HepG2 (cell line): ENCODE data around the gene COMMD10. TPM values are rescaled to one million over a fixed set of nuclear protein-coding genes. Genes with fewer than 3 reads are reported as not detected.

Experiments
- AGO2 ChIP-seq: fragments of 200-400 bp; formaldehyde crosslinking; optimal IDR thresholded peaks from 2 replicates; pipeline ENCODE3; 2017; ENCODE audit warnings: mild to moderate bottlenecking, low read depth, low read length, moderate library complexity
- HOXA7 ChIP-seq: sonication (generic); formaldehyde crosslinking; IDR thresholded peaks from 2 replicates; pipeline ENCODE4 v1.8.1; 2022; ENCODE audit warnings: mild to moderate bottlenecking, missing genetic modification reagents, moderate library complexity
- MTERF4 ChIP-seq: sonication (generic); formaldehyde crosslinking; IDR thresholded peaks from 2 replicates; pipeline ENCODE4 v1.8.0; 2023; ENCODE audit warnings: mild to moderate bottlenecking, missing genetic modification reagents
- NBN ChIP-seq: fragments of 450-650 bp; conservative IDR thresholded peaks from 2 replicates; pipeline ENCODE4 v1.6.1; 2017
- NR2C2 ChIP-seq: sonication (generic); formaldehyde crosslinking; IDR thresholded peaks from 2 replicates; pipeline ENCODE4 v1.4.0; 2020; ENCODE audit warnings: missing genetic modification reagents, mild to moderate bottlenecking, moderate library complexity, borderline replicate concordance
- PHB2 ChIP-seq: fragments of 450-650 bp; IDR thresholded peaks from 2 replicates; pipeline ENCODE4 v1.6.1; 2018; ENCODE audit not compliant: partially characterized antibody
- PHF8 ChIP-seq: sonication (generic); formaldehyde crosslinking; IDR thresholded peaks from 2 replicates; pipeline ENCODE4 v1.5.0; 2020; ENCODE audit warnings: missing genetic modification reagents
- RXRB ChIP-seq: IDR thresholded peaks from 2 replicates; pipeline ENCODE4 v1.6.1; 2016; ENCODE audit warnings: borderline replicate concordance, missing genetic modification reagents, missing compliant biosample characterization
- SAP130 ChIP-seq: IDR thresholded peaks from 2 replicates; pipeline ENCODE4 v1.6.1; 2016; ENCODE audit warnings: low read depth
- ZKSCAN8 ChIP-seq: IDR thresholded peaks from 2 replicates; pipeline ENCODE4 v1.6.1; 2016; ENCODE audit warnings: borderline replicate concordance, missing genetic modification reagents, missing compliant biosample characterization
- ZNF17 ChIP-seq: sonication (generic); formaldehyde crosslinking; IDR thresholded peaks from 2 replicates; pipeline ENCODE4 v1.5.0; 2020; ENCODE audit warnings: mild to moderate bottlenecking, missing genetic modification reagents
- ZNF205 ChIP-seq: IDR thresholded peaks from 2 replicates; pipeline ENCODE4 v1.6.1; 2018; ENCODE audit warnings: missing biosample characterization, missing genetic modification reagents
- ZNF546 ChIP-seq: sonication (generic); formaldehyde crosslinking; conservative IDR thresholded peaks from 2 replicates; pipeline ENCODE4 v1.8.1; 2023; ENCODE audit warnings: mild to moderate bottlenecking, missing genetic modification reagents
- ZNF605 ChIP-seq: sonication (generic); formaldehyde crosslinking; IDR thresholded peaks from 2 replicates; pipeline ENCODE4 v1.8.0; 2022; ENCODE audit warnings: mild to moderate bottlenecking, missing genetic modification reagents
- ZNF75D ChIP-seq: sonication (generic); formaldehyde crosslinking; IDR thresholded peaks from 2 replicates; pipeline ENCODE4 v1.8.1; 2023; ENCODE audit warnings: missing genetic modification reagents, mild to moderate bottlenecking, borderline replicate concordance
- ZNF775 ChIP-seq: sonication (generic); formaldehyde crosslinking; IDR thresholded peaks from 2 replicates; pipeline ENCODE4 v1.4.0; 2020; ENCODE audit warnings: missing genetic modification reagents, mild to moderate bottlenecking, moderate library complexity, borderline replicate concordance
- ZNF891 ChIP-seq: sonication (generic); formaldehyde crosslinking; IDR thresholded peaks from 2 replicates; pipeline ENCODE4 v1.5.0; 2020; ENCODE audit warnings: mild to moderate bottlenecking, missing genetic modification reagents
- polyA plus RNA-seq, 8 experiments: library from polyadenylated mRNA; depleted of rRNA in 3 of 8; stranded (reverse) in 7 of 8; unstranded in 1 of 8; fragments of >200 nt; fragmentation: Illumina TruSeq in 4 of 8; extraction: Trizol in 4 of 8; gene quantifications; 2 replicates each; pipeline versions ENCODE4 v1.2.1 to v1.2.3, GENCODE V29; 2011 to 2016; ENCODE audit warnings: low read depth in 4 of 8, missing spikeins in 1 of 8, mixed read lengths in 1 of 8; ENCODE audit not compliant: insufficient read depth in 1 of 8
- total RNA-seq, 5 experiments: library from RNA; depleted of rRNA; stranded (reverse); fragments of >200 nt; fragmentation: Illumina TruSeq; extraction: Trizol; gene quantifications; 2 replicates each; pipeline ENCODE4 v1.2.3, GENCODE V29; 2016; ENCODE audit warnings: low read depth in 1 of 5
- TF ChIP-seq, protein P1 (sequence below): sonication (generic); formaldehyde crosslinking; IDR thresholded peaks from 2 replicates; pipeline ENCODE4 v1.5.0; 2020; ENCODE audit warnings: missing genetic modification reagents, mild to moderate bottlenecking, borderline replicate concordance
- TF ChIP-seq, protein P2 (sequence below): sonication (generic); formaldehyde crosslinking; IDR thresholded peaks from 2 replicates; pipeline ENCODE4 v1.8.0; 2022; ENCODE audit warnings: missing genetic modification reagents, mild to moderate bottlenecking, inconsistent platforms, borderline replicate concordance
- TF ChIP-seq, protein P3 (sequence below): sonication (generic); formaldehyde crosslinking; IDR thresholded peaks from 2 replicates; pipeline ENCODE4 v1.4.0; 2020; ENCODE audit warnings: missing genetic modification reagents
- TF ChIP-seq, protein P4 (sequence below): sonication (generic); formaldehyde crosslinking; IDR thresholded peaks from 2 replicates; pipeline ENCODE4 v1.4.0; 2020; ENCODE audit warnings: low read depth, mild to moderate bottlenecking, missing genetic modification reagents

COMMD10 gene
- total and polyA plus RNA-seq, 2 of the 13 experiments (the other 11 are each of a cell fraction or from before 2014, with no cell fraction given) = 16.9 to 39.3 TPM

GRCh38 chr5:116084871-116085715 is at the start of gene COMMD10 (continued):
- TF ChIP-seq, protein P1, sequence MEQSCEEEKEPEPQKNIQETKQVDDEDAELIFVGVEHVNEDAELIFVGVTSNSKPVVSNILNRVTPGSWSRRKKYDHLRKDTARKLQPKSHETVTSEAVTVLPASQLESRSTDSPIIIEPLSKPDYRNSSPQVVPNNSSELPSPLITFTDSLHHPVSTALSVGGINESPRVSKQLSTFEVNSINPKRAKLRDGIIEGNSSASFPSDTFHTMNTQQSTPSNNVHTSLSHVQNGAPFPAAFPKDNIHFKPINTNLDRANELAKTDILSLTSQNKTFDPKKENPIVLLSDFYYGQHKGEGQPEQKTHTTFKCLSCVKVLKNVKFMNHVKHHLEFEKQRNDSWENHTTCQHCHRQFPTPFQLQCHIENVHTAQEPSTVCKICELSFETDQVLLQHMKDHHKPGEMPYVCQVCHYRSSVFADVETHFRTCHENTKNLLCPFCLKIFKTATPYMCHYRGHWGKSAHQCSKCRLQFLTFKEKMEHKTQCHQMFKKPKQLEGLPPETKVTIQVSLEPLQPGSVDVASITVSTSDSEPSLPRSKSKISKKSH (CRISPR knock-in tag) = peak; percentile 76; the same call in 1 of the 2 replicates
- no peak for TF ChIP-seq ZNF775 (CRISPR knock-in tag)
- TF ChIP-seq, protein P2, sequence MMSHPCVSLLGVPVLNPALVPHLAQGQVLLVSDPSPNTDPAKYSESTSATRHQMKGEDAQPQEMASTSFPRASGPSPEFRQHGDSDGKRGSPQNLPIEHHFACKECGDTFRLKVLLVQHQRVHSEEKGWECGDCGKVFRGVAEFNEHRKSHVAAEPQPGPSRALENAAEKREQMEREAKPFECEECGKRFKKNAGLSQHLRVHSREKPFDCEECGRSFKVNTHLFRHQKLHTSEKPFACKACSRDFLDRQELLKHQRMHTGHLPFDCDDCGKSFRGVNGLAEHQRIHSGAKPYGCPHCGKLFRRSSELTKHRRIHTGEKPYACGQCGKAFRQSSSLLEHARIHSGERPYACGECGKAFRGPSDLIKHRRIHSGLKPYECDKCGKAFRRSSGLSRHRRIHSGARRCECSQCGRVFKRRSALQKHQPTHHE (CRISPR knock-in tag) = no peak
- no peak for TF ChIP-seq HOXA7 (CRISPR knock-in tag)
- peak; percentile 90 for TF ChIP-seq PHF8 (CRISPR knock-in tag)
- TF ChIP-seq ZNF891 = peak; percentile 68; the same call in 1 of the 2 replicates
- TF ChIP-seq ZNF17 (CRISPR knock-in tag) = no peak
- TF ChIP-seq SAP130 (CRISPR knock-in tag) = peak; percentile 80
- no peak for TF ChIP-seq ZKSCAN8 (CRISPR knock-in tag)
- TF ChIP-seq NR2C2 = peak; percentile 98
- no peak for TF ChIP-seq NBN
- no peak for TF ChIP-seq MTERF4 (CRISPR knock-in tag)
- peak; percentile 88 for TF ChIP-seq ZNF605 (CRISPR knock-in tag)
- TF ChIP-seq, protein P3, sequence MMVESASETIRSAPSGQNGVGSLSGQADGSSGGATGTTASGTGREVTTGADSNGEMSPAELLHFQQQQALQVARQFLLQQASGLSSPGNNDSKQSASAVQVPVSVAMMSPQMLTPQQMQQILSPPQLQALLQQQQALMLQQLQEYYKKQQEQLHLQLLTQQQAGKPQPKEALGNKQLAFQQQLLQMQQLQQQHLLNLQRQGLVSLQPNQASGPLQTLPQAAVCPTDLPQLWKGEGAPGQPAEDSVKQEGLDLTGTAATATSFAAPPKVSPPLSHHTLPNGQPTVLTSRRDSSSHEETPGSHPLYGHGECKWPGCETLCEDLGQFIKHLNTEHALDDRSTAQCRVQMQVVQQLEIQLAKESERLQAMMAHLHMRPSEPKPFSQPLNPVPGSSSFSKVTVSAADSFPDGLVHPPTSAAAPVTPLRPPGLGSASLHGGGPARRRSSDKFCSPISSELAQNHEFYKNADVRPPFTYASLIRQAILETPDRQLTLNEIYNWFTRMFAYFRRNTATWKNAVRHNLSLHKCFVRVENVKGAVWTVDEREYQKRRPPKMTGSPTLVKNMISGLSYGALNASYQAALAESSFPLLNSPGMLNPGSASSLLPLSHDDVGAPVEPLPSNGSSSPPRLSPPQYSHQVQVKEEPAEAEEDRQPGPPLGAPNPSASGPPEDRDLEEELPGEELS = peak; percentile 36; the same call in 1 of the 2 replicates
- peak; percentile 26; the same call in 1 of the 2 replicates for TF ChIP-seq RXRB
- TF ChIP-seq, protein P4, sequence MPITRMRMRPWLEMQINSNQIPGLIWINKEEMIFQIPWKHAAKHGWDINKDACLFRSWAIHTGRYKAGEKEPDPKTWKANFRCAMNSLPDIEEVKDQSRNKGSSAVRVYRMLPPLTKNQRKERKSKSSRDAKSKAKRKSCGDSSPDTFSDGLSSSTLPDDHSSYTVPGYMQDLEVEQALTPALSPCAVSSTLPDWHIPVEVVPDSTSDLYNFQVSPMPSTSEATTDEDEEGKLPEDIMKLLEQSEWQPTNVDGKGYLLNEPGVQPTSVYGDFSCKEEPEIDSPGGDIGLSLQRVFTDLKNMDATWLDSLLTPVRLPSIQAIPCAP = no peak
- TF ChIP-seq AGO2 = peak; percentile 82
- peak; percentile 36; the same call in 1 of the 2 replicates for TF ChIP-seq ZNF205 (CRISPR knock-in tag)
- peak; percentile 60; the same call in 1 of the 2 replicates for TF ChIP-seq ZNF75D
- TF ChIP-seq PHB2 = no peak
- TF ChIP-seq ZNF546 (CRISPR knock-in tag) = no peak
